HepG2 (cell line): ENCODE data around the gene FNBP1L. TPM values are rescaled to one million over a fixed set of nuclear protein-coding genes. Genes with fewer than 3 reads are reported as not detected.

Experiments used
- AHR ChIP-seq: IDR thresholded peaks from 2 replicates; pipeline ENCODE4 v1.6.1; 2018; ENCODE audit warnings: missing genetic modification reagents, missing compliant biosample characterization
- DPF2 ChIP-seq: sonication (generic); formaldehyde crosslinking; IDR thresholded peaks from 2 replicates; pipeline ENCODE4 v1.4.0; 2020; ENCODE audit warnings: mild to moderate bottlenecking, low read depth, missing genetic modification reagents, borderline replicate concordance
- EZH2 ChIP-seq: conservative IDR thresholded peaks from 2 replicates; pipeline ENCODE4 v1.6.1; 2012; ENCODE audit warnings: mild to moderate bottlenecking, low read depth, low read length, moderate library complexity
- LCORL ChIP-seq, 2 experiments: fragments of 450-650 bp in 1 of 2; sonication (generic) in 1 of 2; formaldehyde crosslinking in 1 of 2; IDR thresholded peaks; 2 replicates each; pipeline versions ENCODE4 v1.5.0 to v1.6.1; 2017 to 2020; ENCODE audit warnings: antibody characterized with exemption in 1 of 2, missing genetic modification reagents in 1 of 2
- MLLT10 ChIP-seq: sonication (generic); formaldehyde crosslinking; IDR thresholded peaks from 2 replicates; pipeline ENCODE4 v1.4.0; 2020; ENCODE audit warnings: missing genetic modification reagents
- NBN ChIP-seq: fragments of 450-650 bp; conservative IDR thresholded peaks from 2 replicates; pipeline ENCODE4 v1.6.1; 2017
- NFATC3 ChIP-seq: sonication (generic); formaldehyde crosslinking; IDR thresholded peaks from 2 replicates; pipeline ENCODE4 v1.5.1; 2020; ENCODE audit warnings: mild to moderate bottlenecking, missing genetic modification reagents
- PHF21A ChIP-seq: sonication (generic); formaldehyde crosslinking; IDR thresholded peaks from 2 replicates; pipeline ENCODE4 v1.5.0; 2020; ENCODE audit warnings: mild to moderate bottlenecking, missing genetic modification reagents
- RAD21 ChIP-seq: fragments of 450-650 bp; formaldehyde crosslinking; IDR thresholded peaks from 2 replicates; pipeline ENCODE4 v1.5.0; 2020; ENCODE audit warnings: mild to moderate bottlenecking
- RBM39 ChIP-seq: fragments of 200-400 bp; formaldehyde crosslinking; IDR thresholded peaks from one replicate; pipeline ENCODE4 v1.6.1; 2018; ENCODE audit warnings: antibody characterized with exemption, mild to moderate bottlenecking, low read depth, low read length; ENCODE audit not compliant: poor library complexity, severe bottlenecking
- TEAD3 ChIP-seq: optimal IDR thresholded peaks from 2 replicates; pipeline ENCODE3; 2016; ENCODE audit warnings: borderline replicate concordance
- ZBTB3 ChIP-seq: sonication (generic); formaldehyde crosslinking; IDR thresholded peaks from 2 replicates; pipeline ENCODE4 v1.4.0; 2020; ENCODE audit warnings: low read depth, mild to moderate bottlenecking, moderate library complexity, missing genetic modification reagents, borderline replicate concordance
- ZNF292 ChIP-seq: sonication (generic); formaldehyde crosslinking; IDR thresholded peaks from 2 replicates; pipeline ENCODE4 v1.8.1; 2022; ENCODE audit warnings: mild to moderate bottlenecking, low read depth, missing genetic modification reagents, borderline replicate concordance
- ZNF331 ChIP-seq: sonication (generic); formaldehyde crosslinking; IDR thresholded peaks from 2 replicates; pipeline ENCODE4 v1.4.0; 2020; ENCODE audit warnings: missing genetic modification reagents
- ZNF556 ChIP-seq: sonication (generic); formaldehyde crosslinking; IDR thresholded peaks from 2 replicates; pipeline ENCODE4 v1.4.0; 2020; ENCODE audit warnings: mild to moderate bottlenecking, missing genetic modification reagents, borderline replicate concordance
- polyA plus RNA-seq, 8 experiments: library from polyadenylated mRNA; depleted of rRNA in 3 of 8; stranded (reverse) in 7 of 8; unstranded in 1 of 8; fragments of >200 nt; fragmentation: Illumina TruSeq in 4 of 8; extraction: Trizol in 4 of 8; gene quantifications; 2 replicates each; pipeline versions ENCODE4 v1.2.1 to v1.2.3, GENCODE V29; 2011 to 2016; ENCODE audit warnings: low read depth in 4 of 8, missing spikeins in 1 of 8, mixed read lengths in 1 of 8; ENCODE audit not compliant: insufficient read depth in 1 of 8
- total RNA-seq, 5 experiments: library from RNA; depleted of rRNA; stranded (reverse); fragments of >200 nt; fragmentation: Illumina TruSeq; extraction: Trizol; gene quantifications; 2 replicates each; pipeline ENCODE4 v1.2.3, GENCODE V29; 2016; ENCODE audit warnings: low read depth in 1 of 5
- TF ChIP-seq, protein P1 (sequence below): IDR thresholded peaks from 2 replicates; pipeline ENCODE4 v1.4.0; 2020; ENCODE audit warnings: mild to moderate bottlenecking, missing genetic modification reagents
- TF ChIP-seq, protein P2 (sequence below): sonication (generic); formaldehyde crosslinking; IDR thresholded peaks from 2 replicates; pipeline ENCODE4 v1.4.0; 2020; ENCODE audit warnings: missing genetic modification reagents
- TF ChIP-seq, protein P3 (sequence below): sonication (generic); formaldehyde crosslinking; IDR thresholded peaks from 2 replicates; pipeline ENCODE4 v1.4.0; 2020; ENCODE audit warnings: mild to moderate bottlenecking, missing genetic modification reagents, borderline replicate concordance

The FNBP1L gene
- total and polyA plus RNA-seq, 2 of the 13 experiments (the other 11 are each of a cell fraction or from before 2014, with no cell fraction given): 24.1 to 27.1 TPM

DNA sequence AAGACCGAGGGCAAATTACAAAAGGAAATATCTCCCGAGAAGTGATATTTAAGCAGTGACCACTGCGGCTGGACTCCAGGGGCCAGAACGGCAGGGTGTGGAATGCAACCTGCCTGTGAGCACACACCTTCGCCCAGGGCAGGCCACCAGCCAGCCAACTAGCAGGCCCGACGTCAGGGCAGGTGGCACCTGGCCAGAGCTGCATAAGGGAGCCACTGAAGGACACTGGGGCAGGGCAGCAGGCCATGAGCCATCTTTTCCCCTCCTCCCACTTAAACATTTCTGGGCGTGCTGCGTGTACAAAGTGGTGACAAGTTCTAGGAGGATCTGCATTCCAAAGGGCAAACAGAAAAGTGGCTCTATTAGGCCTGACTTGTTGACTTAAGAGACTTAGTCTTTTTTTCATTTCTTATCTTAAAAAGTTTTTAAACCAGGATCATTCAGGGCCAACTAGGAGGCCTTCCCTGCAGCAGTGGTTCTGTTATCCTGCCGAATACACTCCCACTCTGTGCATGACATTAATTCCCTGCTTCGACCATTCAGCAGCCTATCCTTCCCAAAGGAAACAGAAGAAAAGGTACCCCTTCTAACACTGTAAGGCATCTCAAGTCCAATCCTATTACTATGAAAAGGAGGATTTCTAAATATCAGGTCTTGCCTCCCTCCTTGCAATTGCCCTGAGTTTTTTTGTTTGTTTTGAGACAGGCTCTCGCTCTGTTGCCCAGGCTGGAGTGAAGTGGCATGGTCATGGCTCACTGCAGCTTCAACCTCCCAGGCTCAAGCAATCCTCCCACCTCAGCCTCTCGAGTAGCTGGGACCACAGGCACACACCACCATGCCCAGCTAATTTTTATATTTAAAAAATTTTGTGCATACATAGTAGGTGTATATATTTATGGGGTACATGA lies 137.4 kb downstream of the FNBP1L start (continued):
- TF ChIP-seq AHR (CRISPR knock-in tag): no peak
- peak; percentile 81 for TF ChIP-seq PHF21A (CRISPR knock-in tag)
- TF ChIP-seq ZBTB3 (CRISPR knock-in tag): no peak
- TF ChIP-seq LCORL (IDR thresholded peaks at IDR 0.05): no peak
- peak; percentile 70 for TF ChIP-seq LCORL (CRISPR knock-in tag; IDR thresholded peaks at IDR 0.05)
- TF ChIP-seq RAD21 (CRISPR knock-in tag): 0 out of 2 replicates have a peak, but pooled peaks have one; percentile 17
- 0 out of 2 replicates have a peak, but pooled peaks have one; percentile 53 for TF ChIP-seq DPF2 (CRISPR knock-in tag)
- TF ChIP-seq NFATC3: no peak
- no peak for TF ChIP-seq NBN
- TF ChIP-seq ZNF292: peak; percentile 72; the same call in 1 of the 2 replicates
- TF ChIP-seq, protein P1, sequence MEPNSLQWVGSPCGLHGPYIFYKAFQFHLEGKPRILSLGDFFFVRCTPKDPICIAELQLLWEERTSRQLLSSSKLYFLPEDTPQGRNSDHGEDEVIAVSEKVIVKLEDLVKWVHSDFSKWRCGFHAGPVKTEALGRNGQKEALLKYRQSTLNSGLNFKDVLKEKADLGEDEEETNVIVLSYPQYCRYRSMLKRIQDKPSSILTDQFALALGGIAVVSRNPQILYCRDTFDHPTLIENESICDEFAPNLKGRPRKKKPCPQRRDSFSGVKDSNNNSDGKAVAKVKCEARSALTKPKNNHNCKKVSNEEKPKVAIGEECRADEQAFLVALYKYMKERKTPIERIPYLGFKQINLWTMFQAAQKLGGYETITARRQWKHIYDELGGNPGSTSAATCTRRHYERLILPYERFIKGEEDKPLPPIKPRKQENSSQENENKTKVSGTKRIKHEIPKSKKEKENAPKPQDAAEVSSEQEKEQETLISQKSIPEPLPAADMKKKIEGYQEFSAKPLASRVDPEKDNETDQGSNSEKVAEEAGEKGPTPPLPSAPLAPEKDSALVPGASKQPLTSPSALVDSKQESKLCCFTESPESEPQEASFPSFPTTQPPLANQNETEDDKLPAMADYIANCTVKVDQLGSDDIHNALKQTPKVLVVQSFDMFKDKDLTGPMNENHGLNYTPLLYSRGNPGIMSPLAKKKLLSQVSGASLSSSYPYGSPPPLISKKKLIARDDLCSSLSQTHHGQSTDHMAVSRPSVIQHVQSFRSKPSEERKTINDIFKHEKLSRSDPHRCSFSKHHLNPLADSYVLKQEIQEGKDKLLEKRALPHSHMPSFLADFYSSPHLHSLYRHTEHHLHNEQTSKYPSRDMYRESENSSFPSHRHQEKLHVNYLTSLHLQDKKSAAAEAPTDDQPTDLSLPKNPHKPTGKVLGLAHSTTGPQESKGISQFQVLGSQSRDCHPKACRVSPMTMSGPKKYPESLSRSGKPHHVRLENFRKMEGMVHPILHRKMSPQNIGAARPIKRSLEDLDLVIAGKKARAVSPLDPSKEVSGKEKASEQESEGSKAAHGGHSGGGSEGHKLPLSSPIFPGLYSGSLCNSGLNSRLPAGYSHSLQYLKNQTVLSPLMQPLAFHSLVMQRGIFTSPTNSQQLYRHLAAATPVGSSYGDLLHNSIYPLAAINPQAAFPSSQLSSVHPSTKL (CRISPR knock-in tag): peak; percentile 85
- peak; percentile 52; the same call in 1 of the 2 replicates for TF ChIP-seq ZNF331 (CRISPR knock-in tag)
- no peak; the same call in 1 of the 2 replicates for TF ChIP-seq ZNF556 (CRISPR knock-in tag)
- TF ChIP-seq, protein P2, sequence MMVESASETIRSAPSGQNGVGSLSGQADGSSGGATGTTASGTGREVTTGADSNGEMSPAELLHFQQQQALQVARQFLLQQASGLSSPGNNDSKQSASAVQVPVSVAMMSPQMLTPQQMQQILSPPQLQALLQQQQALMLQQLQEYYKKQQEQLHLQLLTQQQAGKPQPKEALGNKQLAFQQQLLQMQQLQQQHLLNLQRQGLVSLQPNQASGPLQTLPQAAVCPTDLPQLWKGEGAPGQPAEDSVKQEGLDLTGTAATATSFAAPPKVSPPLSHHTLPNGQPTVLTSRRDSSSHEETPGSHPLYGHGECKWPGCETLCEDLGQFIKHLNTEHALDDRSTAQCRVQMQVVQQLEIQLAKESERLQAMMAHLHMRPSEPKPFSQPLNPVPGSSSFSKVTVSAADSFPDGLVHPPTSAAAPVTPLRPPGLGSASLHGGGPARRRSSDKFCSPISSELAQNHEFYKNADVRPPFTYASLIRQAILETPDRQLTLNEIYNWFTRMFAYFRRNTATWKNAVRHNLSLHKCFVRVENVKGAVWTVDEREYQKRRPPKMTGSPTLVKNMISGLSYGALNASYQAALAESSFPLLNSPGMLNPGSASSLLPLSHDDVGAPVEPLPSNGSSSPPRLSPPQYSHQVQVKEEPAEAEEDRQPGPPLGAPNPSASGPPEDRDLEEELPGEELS (CRISPR knock-in tag): peak; percentile 75; the same call in 1 of the 2 replicates
- TF ChIP-seq MLLT10 (CRISPR knock-in tag): no peak
- no peak for TF ChIP-seq EZH2
- TF ChIP-seq, protein P3, sequence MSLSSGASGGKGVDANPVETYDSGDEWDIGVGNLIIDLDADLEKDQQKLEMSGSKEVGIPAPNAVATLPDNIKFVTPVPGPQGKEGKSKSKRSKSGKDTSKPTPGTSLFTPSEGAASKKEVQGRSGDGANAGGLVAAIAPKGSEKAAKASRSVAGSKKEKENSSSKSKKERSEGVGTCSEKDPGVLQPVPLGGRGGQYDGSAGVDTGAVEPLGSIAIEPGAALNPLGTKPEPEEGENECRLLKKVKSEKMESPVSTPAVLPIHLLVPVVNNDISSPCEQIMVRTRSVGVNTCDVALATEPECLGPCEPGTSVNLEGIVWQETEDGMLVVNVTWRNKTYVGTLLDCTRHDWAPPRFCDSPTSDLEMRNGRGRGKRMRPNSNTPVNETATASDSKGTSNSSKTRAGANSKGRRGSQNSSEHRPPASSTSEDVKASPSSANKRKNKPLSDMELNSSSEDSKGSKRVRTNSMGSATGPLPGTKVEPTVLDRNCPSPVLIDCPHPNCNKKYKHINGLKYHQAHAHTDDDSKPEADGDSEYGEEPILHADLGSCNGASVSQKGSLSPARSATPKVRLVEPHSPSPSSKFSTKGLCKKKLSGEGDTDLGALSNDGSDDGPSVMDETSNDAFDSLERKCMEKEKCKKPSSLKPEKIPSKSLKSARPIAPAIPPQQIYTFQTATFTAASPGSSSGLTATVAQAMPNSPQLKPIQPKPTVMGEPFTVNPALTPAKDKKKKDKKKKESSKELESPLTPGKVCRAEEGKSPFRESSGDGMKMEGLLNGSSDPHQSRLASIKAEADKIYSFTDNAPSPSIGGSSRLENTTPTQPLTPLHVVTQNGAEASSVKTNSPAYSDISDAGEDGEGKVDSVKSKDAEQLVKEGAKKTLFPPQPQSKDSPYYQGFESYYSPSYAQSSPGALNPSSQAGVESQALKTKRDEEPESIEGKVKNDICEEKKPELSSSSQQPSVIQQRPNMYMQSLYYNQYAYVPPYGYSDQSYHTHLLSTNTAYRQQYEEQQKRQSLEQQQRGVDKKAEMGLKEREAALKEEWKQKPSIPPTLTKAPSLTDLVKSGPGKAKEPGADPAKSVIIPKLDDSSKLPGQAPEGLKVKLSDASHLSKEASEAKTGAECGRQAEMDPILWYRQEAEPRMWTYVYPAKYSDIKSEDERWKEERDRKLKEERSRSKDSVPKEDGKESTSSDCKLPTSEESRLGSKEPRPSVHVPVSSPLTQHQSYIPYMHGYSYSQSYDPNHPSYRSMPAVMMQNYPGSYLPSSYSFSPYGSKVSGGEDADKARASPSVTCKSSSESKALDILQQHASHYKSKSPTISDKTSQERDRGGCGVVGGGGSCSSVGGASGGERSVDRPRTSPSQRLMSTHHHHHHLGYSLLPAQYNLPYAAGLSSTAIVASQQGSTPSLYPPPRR (CRISPR knock-in tag): peak; percentile 79
- peak; percentile 87 for TF ChIP-seq TEAD3 (CRISPR knock-in tag)
- TF ChIP-seq RBM39: no peak
